NCI-H226 (cell line): ENCODE results near the gene ASTN1.

Experiments used
- DNase-seq: peaks from one replicate; pipeline ENCODE4 v3.0.0-alpha.2; 2015

The ASTN1 gene

DNA sequence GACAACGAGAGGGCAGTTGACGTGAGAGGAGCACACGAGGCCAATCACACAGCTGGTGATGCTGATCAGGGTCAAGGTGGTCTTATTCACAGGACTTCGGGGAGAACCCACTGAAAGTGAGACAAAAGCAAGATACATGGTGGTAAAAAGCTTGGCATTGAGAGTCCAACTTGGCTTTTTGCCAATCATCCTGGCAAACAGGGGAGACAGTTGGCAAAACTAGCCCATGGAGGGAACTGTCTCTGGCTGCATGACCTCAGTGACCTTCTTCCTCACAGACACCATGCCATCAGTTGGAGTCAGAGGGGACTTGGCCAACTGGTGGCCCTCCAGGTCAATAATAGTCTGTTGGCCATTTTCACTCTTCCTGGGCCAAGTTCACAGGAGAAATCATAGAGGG lies 139.9 kb downstream of the ASTN1 start:
- no peak for DNase-seq

DNA sequence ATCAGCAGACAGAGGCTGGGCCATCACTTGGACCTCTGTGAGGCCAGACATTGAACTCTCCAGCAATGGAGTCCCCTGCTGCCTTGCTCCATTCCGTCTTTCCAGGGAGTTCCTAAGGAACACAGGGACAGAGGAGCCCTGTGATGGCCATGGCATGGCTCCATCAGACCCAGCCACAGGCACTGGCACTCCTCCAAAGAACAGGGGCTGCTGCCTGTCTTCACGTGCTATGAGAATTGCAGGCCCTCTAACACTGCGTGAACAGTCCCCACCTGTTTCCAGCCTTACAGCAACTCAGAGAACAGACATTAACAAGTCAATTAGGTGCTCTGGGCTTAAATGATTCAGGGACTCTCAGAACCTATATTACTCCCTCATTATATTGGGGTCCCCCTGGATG lies 140.8 kb downstream of the ASTN1 start:
- no peak for DNase-seq

DNA sequence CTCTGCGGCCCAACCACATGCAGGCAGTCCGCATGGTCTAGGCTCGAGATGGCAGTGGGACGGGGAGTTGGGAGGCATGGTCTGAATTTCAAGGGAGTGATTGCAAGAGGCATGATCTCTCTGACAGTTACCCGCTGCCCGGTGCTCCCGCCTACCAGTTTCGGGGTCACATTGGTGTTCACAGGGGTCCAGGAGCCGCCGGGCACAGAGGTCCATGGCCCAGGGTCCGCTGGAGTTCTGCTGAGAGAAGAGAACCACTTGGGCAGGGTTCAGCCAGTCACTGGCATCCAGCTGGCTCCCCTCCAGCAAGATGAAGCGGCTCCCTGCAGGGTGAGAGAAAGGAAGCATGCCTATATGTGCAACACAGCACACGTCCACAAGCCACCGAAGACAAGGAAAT lies 141.3 kb downstream of the ASTN1 start:
- DNase-seq, result no peak

DNA sequence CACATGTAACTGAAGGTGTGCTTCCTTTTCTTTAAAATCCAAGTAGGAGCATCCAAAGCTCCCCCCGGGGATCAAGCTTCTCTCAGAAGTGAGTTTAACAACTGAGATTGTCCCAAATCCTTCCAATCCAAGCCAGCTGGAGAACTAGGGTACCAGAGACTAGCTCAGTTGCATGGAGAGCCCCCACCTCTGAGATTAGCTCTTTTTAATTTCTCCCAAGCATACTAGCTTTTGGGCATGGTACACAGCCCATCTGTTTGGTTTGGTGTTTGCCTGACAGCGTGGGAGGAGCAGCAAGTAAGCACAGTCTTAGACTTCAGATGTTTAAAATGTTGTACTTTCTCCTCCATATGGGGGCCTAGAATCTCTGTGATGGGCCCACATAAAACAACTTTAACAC lies 142.8 kb downstream of the ASTN1 start:
- no peak for DNase-seq

DNA sequence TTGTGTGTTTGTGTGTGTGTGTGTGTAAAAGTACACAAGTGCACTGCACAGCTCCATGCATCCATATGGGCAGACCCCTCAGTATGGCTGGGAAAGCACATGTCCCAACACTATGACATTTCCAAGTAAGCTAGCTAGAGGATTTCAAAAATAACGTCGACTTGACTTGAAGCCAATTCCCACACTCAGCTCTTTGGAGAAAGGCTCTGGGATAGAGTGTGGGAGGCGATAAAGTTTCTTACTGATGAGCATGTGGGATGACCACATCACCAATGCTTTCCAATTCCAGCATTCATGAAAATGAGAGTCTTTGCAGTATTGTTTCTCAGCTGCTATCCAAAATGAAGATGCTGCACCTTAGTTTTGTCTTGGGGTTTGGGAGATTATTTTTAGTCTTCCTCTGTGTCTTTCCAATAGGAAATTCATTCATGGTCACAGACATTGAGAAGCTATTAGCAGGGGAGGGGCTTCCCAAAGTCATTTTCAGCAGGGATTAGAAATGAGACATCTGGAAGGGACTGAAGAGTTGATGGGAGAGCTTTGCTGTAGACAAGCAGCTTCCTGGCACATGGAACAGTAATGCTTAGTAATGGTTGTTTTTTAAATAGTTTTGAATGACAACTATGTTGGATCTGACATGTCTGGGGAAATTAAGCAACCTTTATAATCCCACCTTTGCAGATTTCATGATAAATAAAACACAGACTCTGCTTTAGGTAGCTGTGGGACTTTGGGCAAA lies 143.5 kb downstream of the ASTN1 start:
- DNase-seq, result no peak

DNA sequence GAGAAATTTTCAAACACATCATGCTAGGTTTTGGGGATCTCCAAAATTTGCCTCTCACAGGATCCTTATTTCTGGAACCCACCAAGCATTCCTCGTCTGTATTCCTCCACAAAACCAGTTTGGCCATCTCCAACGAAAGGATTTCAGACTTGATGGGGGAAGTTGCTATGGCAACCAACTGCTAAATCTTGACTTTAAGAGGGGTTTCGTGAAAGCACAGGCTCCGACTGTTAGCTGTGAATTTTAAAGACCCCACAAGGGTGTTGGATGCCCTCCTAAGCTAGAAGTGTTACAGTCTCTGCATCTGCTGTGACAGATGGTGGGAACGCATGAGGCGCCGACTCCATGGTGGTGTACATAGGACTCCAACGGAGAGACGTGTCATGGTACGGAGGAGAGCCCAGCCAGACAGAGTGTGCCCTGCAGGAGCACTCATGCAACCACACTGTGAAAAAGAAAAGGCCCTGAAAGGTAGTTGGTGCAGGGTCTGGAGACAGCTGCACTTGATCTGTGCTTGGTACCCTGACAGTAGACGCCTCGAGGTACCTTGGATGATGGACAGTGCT lies 147.1 kb downstream of the ASTN1 start:
- DNase-seq, result no peak

DNA sequence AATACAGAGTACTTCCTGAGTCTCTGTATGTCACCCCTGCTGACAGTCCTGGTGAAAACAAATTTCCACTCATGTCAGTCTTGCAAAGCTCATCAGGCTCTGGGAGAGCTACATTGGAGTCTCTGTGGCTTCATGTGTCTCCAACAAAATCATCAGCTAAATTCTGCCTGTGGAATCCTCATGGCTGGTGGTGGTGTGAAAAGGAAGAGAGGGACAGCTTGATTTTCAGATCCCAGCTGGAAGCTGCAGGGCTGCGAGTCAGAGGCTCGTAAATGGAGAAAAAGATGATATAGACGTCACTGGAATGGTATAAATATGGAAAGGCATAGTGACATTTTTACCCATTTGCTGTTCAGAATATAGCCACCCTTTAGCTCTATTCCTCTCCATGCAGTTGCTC lies 150.2 kb downstream of the ASTN1 start:
- DNase-seq, result no peak

DNA sequence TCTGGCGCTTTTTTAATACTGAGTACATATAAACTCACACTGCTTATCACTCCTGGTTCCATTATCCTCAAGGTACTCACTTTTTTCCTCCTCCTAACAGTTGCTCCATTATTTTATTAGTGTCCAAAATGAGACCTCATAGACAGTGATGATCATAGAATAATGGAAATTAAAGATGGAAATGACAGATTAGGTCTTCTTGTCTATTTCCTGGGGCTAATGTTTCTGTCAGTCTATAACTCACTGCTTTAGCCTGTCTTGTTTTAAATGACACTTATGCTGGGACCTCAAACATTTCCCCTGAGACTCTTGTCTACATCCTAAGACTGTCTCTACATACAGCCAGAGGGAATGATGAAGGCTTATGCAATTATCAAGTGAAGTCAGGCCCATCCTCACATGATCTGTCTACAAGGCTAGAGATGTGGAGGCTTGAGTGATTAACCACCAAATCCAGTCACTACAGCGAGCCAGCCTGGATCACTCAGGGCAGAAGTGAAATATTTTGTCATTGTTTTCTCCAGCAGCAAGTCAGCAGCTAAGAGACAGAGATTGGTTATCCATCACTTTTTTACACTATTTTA lies 152.1 kb downstream of the ASTN1 start:
- no peak for DNase-seq

DNA sequence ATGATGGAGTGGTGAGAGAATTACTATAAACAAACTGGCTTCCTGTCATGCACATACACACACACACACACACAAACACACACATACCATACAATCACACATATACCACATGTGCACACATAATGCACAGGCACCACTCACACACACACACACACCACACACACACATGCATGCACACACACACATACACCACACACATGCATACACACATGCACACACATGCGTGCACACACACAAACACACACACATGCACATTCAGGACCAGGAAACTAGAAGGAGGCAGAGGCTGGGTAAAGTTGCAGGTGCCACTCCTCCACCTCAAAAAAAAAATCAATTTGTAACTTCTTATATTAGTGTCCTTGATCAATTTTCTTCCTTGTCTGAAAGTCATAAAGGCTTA lies 153.0 kb downstream of the ASTN1 start:
- DNase-seq, result no peak

DNA sequence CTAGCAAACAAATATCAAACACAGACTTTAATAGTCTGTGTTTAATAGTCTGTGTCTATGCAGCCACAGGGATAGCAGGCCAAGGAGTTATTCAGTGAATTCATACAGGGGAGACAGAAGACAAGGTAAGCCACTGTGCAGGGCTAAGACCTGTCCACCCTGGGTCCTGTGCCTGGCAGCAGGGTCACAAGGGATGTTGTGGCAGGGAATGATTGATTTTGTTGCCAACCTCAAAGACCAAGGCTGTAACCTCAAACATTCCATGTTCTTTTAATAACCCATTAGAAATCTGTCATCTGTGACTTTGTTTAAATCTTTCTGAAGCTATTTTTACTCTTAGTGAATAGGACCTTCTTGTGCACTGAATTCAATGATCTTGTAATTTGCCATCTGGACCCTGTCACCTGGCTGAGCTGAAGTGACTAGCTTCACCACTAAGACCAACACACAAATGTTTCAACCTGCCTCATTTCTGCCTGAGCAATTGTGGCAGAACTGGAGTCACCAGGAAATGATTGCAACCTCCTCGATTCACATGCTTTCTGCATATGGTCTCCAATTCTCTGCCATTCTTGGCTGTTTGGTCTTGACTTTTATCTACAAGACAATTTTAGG lies 154.2 kb downstream of the ASTN1 start:
- DNase-seq, result no peak

DNA sequence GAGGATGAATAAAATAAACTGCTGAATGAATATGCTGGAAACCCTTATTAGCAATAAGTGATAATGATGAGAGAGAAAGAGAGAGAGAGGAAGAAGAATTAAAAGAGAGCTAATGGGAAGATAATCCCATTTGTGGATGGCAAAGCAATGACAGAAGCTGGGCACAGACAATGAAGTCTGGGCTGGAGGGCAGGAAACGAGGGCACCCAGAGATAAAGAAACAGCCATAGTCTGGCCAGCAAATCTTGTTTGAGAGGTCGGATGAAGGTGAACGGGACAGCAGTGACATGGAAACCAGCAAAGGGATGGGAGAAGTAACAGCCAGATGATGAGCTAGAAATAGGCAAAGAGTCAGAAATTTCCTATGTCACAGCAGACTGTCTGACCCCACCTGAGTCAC lies 155.9 kb downstream of the ASTN1 start:
- no peak for DNase-seq

DNA sequence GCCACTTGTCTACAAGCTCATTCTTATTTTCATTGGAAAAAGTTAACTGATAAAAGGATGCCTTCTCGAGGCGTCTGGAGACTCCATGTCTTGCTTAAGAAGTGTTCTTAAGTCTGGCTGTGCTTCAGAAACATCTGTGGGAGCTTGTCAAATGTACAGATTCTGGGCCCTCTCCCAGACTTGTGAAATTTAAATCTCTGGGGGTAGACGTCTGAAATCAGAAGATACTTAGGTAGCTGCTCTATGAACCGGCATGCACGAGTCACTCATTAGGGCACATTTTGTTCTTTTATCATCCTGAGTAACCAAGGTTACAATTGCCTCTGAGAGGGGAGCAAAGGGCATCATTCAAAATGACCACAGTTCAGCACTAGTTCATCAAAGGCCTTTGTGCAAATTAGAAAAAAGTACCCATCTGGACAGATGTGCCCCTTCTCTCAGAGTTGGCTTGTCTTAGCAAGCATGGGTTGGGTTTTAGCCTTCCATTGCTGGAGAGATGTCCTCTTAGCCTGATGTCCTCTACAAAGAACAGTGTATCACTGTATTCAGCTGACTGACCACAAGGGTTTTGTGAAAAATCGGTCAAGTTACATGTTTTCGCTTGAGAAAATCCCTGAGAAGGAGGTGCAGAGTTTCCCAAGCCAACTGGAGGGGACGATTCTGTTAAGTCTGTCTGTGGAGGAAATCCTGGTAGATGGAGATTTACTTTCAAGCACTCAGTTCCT lies 156.9 kb downstream of the ASTN1 start:
- DNase-seq, result no peak

DNA sequence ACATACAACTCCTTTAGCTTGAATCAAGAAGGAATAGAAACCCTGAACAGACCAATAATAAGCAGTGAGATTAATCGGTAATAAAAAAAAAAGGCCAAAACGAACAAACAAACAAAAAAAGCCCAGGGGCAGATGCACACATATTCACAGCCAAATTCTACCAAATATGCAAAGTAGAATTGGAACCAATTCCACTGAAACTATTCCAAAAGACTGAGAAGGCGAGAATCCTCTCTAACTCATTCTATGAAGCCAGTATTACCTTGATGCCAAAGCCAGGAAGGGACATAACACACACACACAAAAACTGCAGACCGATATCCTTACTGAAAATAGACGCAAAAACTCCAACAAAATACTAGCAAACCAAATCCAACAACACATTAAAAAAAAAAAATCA lies 161.6 kb downstream of the ASTN1 start:
- no peak for DNase-seq

DNA sequence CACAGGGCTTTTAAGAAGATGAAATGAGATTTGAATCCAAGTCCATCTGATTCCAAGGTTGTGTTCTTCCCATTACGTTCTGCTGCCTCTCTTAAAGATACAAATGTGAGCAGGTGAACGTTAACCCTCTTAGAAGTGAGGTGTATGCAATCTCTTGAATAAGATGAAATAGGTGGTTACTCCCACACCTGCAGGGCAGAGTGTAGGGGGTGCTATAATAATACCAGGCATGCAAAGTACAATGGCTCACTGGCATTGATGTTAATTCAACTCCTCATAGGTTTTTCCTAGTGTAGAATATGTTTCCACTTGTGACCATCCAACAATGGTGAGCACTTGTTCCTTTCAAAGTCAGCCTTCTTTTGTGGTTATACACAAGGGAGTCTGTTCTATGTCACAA lies 163.0 kb downstream of the ASTN1 start:
- no peak for DNase-seq

DNA sequence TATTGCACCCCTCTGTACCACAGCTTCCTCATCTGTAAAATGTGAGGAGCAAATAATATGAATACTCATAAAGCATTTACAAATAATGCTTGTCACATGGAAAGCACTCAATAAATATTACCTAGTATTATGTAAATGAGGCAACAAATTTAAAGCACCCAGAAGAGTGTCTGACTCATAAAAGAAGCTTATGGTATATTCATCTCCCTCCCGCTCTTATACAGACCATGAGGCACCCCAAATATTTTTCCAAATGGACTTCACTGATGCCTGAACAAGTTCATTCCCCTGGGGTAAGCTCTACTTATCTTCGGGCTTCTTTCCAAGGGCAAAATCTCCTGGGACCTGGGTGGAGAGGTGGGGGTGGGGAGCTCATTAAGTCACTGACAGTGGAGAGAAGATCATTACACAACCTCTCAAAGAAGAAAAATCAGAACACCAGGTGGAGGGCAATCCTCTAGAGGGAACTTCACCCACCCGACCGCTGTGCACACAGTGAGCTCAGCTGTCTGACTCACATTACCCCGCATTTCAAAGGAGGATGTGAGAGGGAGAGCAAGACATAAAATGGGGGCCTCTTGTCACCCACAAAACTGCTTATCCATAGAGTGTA lies 166.2 kb downstream of the ASTN1 start:
- DNase-seq, result peak; percentile 16

DNA sequence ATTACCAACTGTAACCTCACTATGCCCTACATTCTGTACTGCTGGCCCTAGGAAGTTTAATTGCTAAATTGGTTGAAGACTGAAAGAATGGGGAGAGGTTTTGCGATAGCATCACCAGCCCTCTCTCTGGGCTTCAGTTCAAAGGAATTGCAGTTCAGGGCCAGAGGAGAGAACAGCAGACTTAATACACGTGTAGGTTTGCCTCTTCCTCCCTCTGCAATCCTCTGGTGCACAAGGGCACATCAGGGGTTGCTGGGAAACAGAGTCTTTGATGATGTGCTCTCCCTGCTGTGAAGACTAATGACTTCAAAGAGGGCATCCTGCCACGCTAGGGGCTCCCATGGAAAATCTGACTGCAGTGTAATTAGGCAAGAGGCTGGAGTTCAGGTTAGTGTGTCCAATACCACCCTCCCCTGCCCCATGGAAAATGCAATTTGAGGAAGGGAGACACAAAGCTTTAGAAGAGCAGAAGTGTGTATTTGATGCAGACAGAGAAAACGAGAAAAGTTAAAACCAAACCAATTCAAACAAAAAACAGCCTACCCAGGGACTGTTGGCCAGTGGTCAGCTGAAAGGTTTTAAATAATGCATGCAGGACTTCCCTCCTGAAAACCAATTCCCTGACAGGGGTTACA lies 167.9 kb downstream of the ASTN1 start:
- DNase-seq, result peak; percentile 40

DNA sequence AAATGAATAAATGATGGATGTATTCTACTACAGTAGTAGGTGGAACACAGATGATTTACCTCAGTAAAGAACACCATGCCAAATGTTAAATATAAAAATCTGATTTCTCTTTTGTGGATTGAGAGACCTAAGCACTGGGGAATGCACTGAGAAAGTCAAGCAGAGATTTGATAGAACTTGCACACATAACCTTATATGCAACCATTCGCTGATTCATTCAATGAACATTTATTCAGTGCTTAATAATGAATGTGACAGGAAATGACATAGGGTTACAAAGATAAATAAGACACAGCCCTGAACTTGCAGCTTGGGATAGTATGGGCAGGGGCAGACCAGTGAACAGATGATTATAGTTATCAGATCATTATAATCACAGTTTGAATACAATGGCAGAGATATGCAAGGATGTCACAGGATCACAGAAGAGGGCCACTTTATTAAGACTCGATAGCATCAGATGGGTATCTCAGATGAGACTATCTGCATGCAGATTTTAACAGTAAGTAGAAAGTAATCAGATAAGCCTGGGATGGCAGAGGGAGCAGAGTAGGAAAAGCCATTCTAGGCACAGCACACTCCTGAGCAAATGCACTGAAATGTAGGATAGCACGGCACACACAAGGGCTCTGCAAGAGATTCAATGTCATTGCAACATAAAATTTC lies 169.4 kb downstream of the ASTN1 start:
- peak; percentile 15 for DNase-seq

DNA sequence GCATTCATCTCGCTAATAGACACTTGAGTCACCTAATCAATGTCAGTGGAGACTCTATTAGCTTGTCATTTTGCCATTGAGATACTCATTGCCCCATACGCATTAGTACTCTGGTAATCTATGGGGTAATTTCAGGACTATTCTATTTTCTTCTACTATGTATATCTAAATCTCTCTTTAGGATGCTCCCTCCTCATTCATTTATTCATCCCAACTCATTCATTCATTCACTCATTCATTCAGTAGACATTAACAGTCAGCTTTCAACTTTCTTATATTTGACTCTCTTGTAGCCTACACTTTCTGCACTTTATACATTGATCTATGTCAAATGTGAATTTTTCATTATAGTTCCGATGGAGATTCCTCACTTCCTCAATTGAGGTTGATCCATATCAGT lies 170.9 kb downstream of the ASTN1 start:
- no peak for DNase-seq

DNA sequence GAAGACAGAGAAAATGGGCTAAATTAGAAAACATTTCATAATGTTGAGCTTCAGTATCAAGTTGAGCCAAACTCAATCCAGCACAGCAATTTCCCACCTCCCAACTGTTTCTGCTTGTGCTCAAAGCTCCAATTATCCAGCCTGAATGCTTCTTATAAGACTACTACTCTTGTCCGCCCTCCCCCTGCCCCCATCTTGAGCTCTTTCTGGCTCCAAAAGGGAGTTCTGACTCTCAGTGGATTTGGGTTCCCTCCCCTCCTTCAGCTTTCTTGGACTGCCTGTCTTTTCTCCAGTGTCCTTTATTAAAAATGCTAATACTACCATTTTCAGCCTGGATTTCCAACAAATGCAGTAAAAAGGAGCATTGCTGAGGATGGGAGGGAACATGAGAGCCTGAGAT lies 174.8 kb downstream of the ASTN1 start:
- DNase-seq, result no peak

DNA sequence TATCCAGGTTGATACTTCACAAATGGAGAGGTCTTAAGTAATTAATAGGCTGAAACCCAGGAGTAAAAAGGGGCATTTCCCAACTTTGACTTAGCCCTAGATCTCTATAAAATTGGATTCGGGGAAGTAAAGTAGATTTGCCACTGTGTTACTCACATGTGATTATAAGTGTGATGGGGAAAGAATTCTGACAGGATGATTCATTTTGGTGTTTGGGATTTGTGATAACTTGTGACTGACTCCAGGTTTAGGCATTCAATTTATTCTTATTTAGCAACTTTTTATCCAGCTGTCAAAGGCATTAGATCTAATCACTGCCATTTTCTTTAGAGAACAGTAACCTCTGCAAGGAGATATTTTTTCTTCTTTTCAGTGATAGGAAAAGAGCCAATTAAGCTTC lies 175.5 kb downstream of the ASTN1 start:
- peak; percentile 82 for DNase-seq

DNA sequence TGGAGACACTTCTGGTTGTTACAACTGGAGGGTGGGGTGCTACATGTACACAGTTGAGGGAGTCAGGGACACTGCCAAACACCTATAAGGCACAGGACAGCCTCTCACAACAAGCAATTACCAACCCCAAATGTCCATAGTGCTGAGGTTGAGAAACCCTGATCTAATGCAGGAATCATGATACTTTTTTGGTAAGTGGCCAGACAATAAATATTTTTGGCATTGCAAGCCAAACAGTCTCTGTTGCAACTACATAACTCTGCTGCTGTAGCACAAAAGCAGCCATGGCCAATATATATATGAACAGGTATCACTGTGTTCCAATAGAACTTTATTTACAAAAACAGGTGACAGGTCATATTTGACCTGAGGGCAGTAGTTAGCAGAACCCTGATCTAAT lies 177.5 kb downstream of the ASTN1 start:
- DNase-seq, result peak; percentile 71

DNA sequence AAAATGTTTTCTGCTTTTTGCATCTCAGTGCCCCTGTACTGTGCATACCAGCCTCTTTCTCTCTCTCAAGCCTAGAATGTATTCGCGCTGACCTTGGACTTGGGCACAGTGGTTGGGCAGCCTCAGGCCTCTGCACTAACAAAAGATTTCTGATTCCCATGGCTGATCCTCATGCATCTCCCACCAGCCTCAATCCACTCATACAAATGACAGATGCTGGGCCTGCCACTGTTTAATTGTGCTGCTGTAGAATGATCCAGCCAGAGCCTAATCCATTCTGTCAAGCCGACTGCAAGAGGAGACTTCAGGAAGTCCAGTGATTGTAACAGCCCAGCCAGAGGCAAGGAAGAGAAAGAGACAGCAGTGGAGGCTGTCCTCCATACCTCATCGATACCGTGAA lies 180.8 kb downstream of the ASTN1 start:
- DNase-seq, result no peak
